Measurements from ENCODE around the gene UBR3. TPM values are rescaled to one million over a fixed set of nuclear protein-coding genes. Genes with fewer than 3 reads are reported as not detected.
"Not testable (repeated sequence)": the region's sequence is repeated elsewhere in the genome, so short reads cannot be mapped to it uniquely, and the experiment has no call there.

The UBR3 gene
- total RNA-seq, 1 donor from 2014 or later, result 93.8 TPM

- no peak for DNase-seq
These were observed 40.3 kb downstream of the UBR3 start for GRCh38 chr2:169867579-169867978.

GRCh38 chr2:169868951-169869350 lies 41.7 kb downstream of the UBR3 start:
- no peak for DNase-seq

- not testable (repeated sequence) for DNase-seq
These were observed 44.1 kb downstream of the UBR3 start for GRCh38 chr2:169871369-169871768.

DNA sequence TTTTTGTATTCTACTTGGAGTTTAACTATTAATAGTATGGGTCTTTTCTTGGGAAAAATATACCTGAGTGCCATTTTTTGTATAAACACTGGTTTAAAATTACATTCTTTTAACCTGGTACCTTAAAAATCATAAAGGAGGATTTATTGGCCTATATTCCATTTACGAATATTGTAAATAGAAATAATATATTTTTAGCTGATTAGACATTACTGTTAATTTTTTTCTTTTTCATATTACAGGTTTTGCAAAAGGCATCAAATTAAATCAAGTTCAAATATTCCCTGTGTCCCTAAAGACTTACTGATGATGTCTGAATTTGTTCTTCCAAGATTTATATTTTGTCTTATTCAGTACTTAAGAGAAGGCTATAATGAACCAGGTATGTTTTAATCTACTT lies 44.7 kb downstream of the UBR3 start:
- no peak for DNase-seq

DNA sequence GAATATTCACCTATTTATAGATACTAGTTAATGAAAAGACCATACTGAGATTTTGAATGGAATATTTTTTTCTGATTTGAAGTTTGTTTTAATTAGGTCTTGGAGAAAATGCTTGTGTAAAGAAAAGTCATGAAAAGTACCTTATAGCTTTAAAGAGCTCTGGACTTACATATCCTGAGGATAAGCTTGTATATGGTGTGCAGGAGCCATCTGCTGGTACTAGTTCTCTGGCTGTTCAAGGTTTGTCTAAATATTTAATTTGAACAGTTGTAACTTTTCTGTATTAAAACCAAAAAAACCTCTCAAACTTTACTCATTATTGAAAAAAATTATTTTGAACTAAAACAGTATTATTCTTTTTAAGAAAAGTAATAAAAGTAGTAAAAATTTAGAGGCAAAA lies 50.1 kb downstream of the UBR3 start:
- DNase-seq, result peak; percentile 11

DNA sequence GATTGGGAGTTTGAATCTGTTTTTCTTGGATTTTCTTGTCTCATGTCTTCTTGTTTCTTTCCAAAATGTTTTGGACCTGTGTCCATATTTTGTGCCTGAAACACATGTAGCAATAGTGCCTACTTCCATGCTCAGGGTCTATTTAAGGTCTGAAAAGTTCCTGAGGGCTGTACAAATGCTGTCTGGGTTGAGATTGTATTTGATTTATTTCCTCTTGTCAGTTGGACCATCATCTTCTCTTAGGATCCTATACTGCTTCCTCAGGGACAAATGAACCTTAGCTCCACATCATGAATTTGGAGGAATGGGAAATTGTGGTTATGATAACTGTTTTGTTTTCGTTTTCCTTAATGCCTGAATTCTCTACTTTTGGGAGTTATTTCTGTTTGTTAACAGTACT lies 59.9 kb downstream of the UBR3 start:
- DNase-seq, result no peak

GRCh38 chr2:169891593-169892298 lies 64.5 kb downstream of the UBR3 start:
- no peak for DNase-seq

DNA sequence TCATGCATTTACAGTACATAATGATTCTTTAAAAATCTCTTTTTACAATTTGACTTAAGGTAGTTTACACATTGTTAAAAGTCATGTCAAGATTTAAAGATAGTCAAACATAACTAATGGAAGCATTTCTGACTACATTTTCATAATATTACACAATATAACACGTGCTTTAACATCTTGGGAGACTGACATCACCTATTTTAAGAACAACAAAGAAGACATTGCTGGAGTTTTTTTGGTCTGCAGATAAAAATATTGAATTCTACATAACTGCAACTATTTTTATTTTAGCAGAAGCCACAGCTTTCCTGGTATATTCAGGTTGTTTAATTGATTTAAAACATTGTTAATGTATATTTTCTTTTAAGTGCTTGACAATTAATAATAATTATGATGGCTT lies 65.7 kb downstream of the UBR3 start:
- no peak for DNase-seq

GRCh38 chr2:169895294-169895985 lies 68.2 kb downstream of the UBR3 start:
- no peak for DNase-seq

DNA sequence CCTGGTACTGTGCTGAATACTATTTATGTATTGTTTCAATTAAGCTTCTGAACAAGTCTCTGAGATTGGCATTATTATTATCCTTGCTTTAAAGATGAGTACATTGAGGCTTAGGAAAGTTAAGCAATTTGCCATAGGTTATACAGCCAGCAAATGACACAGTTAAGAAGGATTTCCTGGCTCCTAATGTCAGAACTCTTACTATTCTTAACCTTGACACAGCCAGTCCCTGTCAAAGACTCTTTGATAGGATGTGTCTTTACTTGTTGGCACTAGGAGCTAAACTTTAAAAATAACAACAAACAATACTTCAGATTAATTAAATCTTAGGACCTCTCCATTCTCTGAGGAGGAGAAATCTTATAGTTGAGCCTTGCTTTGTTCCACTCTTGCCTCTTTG lies 70.6 kb downstream of the UBR3 start:
- no peak for DNase-seq

GRCh38 chr2:169900103-169900502 lies 72.8 kb downstream of the UBR3 start:
- DNase-seq, result not testable (repeated sequence)

GRCh38 chr2:169900686-169901085 lies 73.4 kb downstream of the UBR3 start:
- no peak for DNase-seq

DNA sequence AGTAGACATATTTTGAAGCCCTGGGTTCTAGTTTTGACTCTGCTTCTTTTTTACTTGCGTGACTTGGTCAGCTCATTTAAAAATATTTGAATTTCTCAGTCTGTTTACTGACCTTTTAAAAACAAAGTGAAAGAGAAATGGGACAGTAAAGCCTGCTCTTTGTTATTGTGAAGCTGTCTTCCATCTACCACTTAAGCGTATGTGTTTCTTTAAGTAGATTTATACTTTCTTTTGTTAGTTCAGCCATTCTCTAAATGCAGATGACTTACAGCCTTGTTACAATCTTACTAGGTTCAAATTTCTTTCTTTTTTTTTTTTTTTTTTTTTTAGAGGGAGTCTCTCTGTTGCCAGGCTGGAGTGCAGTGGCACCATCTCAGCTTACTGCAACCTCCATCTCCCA lies 79.5 kb downstream of the UBR3 start:
- DNase-seq, result no peak

- DNase-seq, result no peak
These were observed 82.1 kb downstream of the UBR3 start for GRCh38 chr2:169909376-169909775.

GRCh38 chr2:169910109-169910799 lies 83.0 kb downstream of the UBR3 start:
- DNase-seq, result no peak

DNA sequence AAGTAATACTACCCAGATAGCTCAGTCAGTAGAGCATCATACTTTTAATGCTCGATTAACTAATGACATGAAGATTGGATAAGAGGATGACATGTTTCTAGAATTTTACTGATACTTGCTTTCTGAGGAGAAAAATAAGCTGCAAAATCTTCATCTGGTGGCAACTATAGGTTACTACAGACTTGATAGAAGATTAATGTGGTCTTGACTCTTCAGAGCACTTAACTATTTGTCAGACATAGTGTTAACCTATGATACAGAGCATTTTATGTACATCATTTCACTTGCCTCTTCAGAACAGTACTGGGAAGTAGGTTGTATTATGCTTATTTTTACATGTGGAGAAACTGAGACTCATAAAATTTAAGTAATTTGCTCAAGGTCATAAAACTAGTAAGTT lies 83.9 kb downstream of the UBR3 start:
- no peak for DNase-seq

- no peak for DNase-seq
These were observed 89.4 kb downstream of the UBR3 start for GRCh38 chr2:169916623-169917022.

- no peak for DNase-seq
These were observed 96.7 kb downstream of the UBR3 start for GRCh38 chr2:169923977-169924376.

GRCh38 chr2:169925968-169926367 lies 98.7 kb downstream of the UBR3 start:
- DNase-seq, result no peak

DNA sequence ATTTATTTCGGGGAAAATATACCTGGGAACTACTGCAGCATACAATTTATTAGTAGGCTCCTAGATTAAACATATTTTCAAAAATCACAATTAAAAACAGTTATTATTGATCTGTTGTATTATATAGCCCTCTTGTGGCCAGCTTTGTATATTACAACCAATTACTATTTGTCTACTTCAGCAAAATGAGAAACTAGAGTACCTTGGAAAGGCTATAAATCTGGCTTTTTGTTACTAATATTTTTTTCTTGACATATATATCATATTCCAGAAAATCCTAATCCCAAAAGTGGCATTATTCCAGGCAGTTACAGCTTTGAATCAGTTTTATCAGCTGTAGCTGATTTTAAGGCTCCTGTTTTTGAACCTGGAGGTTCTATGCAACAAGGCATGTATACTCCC lies 101.2 kb downstream of the UBR3 start:
- peak; percentile 3 for DNase-seq

DNA sequence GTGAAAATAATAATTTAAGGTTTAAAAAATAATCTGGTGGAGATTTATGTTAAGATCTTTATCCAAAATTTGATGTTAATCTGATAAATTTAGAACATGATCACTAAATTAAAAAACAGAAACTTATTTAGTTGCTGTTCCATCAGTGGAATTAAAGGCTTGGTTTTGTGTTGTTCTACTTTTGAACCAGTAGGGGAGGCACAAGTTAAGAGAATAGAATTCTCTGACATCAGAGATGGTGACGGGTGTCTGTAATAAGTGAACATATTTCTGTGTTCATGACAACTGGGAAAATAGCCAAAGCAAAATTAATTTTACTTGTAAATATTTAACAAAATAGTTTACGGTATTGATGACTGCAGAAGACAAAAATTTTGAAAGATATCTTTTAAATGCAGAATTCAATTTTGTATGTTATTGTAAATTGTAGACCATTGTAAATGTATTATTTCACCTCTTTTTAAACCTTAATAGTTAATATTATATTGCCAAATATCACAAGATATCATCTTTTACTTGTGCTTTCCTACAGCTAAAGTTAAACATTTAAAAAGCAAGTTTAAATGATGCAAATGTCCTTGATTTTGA lies 106.0 kb downstream of the UBR3 start:
- peak; percentile 12 for DNase-seq

DNA sequence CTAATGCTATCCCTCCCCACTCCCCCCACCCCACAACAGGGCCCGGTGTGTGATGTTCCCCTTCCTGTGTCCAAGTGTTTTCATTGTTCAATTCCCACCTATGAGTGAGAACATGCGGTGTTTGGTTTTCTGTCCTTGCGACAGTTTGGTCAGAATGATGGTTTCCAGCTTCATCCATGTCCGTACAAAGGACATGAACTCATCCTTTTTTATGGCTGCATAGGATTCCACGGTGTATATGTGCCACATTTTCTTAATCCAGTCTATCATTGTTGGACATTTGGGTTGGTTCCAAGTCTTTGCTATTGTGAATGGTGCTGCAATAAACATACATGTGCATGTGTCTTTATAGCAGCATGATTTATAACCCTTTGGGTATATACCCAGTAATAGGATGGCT lies 109.4 kb downstream of the UBR3 start:
- DNase-seq, result not testable (repeated sequence)

DNA sequence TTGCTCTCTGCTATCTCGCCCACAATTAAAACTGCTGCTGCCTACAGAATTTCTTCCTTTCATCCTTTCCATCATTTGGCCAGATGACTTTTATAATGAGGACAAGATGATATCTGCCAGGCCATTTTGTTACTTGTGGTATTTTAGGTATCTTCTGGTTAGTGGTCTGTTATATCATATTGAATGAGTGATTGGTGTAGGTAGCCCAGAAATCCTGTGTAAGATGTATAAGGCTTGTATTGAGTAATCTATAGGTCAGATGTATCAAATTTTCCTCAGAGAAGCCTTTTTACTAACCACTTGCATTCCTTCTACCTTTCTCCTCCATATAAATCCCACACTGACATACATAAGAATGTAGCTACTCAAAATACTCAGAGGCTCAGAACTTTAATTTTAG lies 118.3 kb downstream of the UBR3 start:
- DNase-seq, result no peak
